GM18873 (cell line): ENCODE data around the gene MAP2K5.

Experiments
- ATAC-seq: cut with Tn5 transposase; IDR thresholded peaks from one replicate; pipeline ENCODE4 v1.9.1; 2021; ENCODE audit warnings: mild to moderate bottlenecking, moderate library complexity, moderate number of reproducible peaks; ENCODE audit not compliant: unreplicated experiment, low FRiP score

The MAP2K5 gene

DNA sequence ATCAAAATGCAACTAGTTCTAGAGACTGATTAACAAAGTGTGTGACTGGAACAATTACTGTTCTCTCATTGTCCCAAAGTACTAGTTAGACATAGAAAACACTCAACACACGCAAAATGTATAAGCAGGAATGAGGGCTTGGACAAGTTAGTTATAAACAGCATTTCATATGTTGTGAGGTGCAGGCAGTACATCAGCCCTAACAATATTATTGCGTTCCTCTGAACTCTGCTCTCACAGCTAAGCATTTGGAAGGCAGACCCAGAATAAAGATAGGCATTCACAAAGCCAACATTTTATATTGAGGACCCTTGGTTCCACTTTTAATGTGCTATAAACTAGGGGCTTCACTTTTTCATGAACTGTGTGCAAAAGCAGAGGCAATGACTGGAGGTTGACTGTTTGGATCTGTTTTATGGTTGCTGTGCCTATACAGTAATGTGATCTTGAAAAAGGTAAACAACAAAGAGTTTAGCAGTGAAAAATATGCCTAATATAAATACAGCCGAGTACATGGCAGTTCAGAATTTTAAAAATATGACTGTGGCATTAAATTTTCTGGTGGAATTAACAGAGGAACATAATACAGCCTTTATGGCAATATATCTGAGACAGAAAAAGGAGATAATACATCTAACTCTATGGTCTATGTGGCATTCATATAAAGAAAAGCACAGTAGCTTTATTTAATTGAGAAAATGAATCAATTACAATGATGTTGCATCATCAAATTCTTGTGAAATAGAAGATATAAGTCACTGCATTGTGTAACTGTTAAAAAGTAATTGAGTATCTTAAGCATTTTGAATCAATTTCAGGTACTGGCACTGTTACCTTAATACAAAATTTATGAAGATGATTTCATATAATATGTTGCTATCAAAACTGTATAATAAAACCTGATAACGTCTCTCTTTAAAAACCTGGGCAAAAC, 202.8 kb downstream of the MAP2K5 start:
- ATAC-seq, result no peak

DNA sequence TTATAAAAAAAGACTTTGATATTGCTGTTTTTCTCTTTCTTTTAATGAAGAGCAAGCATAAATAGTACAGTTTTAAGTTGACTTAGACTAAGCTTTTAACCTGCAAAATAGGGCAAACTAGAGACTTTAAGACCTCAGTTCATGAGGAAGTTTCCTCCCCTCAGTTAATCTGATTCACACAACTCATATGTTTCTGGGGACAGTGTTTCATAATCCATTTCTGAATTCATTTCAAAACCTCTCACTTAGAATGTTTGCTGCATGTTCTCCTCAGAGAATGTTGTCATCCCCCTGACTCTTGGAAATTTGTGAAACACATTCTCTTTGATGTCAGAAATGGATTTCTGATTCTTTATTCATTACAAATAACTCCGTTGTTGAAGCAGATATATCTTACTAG, 203.5 kb downstream of the MAP2K5 start:
- no peak for ATAC-seq

DNA sequence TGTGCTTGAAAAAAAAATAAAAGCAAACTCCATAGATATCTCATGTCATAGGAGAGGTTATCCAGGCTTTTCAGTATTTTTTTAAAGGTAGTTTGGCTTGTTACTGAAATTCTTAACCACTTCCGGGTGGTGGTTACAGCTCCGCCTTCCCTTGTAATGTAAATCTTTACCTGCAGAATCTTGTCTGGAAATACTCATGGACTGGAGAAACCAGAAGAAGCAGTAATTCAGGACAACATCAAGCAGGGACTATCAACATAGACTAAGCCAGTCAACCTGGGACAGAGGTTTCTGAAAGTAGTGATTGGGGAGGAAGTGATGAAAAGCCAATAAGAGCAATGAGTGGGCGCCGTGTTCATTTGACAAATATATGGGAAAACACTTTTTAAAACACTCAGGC, 203.9 kb downstream of the MAP2K5 start:
- ATAC-seq, result no peak

DNA sequence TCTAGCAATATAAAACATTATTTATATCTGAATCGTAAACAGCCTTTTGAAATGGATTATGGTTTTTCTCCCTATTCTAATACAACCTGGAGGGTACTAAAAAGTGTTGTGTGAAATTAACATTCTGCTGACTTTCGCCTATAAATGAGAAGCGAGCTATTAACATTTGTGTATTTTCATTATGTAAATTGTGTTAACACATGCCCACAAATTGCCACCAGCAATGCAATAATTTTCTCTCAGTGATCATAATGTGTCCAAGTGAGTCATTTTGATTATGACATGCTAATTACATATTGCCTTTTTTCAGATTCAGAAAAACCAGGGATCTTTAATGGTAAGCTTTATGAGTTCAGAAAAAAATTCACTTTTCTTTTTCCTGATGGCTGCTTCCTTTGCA, 205.4 kb downstream of the MAP2K5 start:
- no peak for ATAC-seq

DNA sequence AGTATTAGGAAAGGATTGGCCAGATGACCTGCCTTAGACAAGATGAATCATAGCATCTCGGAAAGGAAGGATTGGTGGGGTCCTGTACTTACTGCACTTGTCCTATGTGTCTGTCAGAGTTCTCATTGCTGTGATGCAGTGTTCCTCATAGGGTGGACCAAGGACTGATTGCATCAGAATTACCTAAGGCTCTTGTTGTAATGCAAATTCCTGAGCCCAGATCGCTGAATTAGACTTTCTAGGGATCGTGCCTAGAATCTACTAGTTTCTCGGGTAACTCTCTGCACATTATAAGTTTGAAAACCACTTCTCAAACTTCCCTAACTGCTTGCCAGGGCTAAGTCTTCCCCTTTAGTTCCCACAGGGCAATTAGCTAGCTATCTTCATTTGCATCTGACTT, 207.9 kb downstream of the MAP2K5 start:
- no peak for ATAC-seq

GRCh38 chr15:67753891-67754290, 211.4 kb downstream of the MAP2K5 start:
- no peak for ATAC-seq

- ATAC-seq, result no peak
Observed at GRCh38 chr15:67755264-67755663, 212.8 kb downstream of the MAP2K5 start.

DNA sequence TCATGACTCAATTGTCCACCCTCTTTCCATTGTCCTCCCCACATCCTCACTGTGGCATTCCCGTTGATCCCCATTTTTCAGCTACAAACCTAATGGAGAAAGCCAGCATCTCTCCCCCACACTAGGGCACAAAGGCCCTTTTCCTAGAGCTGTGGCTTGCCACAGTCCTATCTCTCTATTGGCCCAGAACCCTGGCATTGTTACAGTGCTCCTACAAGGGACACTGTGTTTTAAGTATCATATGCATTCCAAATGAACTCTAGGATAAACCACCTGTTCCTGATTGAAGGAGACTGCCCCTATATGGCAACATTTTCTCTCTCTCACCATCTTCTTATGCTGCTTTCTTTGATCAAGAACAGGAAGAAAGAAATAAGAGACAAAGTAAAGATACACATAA, 213.4 kb downstream of the MAP2K5 start:
- ATAC-seq, result no peak

DNA sequence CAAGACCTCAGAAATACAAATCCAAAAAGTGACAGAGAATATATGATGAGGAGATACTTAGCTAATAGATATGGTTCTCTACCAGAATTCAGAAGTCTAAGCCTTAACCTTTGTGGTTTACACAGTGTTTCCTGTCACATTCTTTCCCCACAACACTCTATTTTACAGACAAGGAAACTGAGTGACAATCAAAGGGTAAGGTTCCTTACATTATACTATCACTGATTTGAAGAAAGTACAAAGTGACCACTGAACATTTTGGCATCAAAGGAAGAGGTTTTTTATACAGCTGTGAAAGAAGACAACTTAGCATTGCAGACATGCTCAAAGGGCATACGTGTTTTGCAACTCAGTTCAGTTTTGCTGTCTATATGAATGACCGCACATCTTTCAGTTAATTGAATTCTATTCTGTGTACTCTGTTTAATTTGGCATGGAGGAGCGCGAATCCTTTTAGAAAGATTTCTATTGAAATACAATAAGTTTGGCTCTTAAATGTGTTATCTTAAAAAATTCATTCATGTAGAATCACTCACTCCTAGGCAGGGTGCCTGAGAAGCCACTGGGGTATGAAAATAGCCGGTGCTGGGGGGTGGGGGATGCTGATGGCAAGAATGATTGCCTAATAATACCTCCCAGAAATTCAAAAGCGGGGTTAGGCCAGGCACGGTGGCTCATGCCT, 216.3 kb downstream of the MAP2K5 start:
- ATAC-seq, result no peak

DNA sequence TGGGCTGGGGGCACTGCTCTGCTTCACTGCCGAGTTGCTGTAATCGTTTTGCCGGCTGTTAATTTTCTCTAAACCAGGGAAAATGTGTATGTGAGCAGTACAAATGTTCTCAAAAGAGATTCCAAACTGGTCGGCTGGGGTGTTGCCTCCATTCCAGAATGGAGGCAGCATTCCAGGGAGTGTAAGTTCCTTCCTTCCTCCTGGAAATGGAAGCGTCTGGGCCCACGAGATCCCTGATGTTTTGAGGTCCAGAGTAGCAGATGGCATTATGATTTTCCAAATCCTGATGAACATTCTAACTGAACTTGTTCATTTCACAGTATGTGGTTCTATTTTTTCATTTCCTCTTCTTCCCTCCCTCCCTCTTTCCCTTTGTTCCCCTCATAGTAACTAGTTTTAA, 218.4 kb downstream of the MAP2K5 start:
- ATAC-seq, result no peak

DNA sequence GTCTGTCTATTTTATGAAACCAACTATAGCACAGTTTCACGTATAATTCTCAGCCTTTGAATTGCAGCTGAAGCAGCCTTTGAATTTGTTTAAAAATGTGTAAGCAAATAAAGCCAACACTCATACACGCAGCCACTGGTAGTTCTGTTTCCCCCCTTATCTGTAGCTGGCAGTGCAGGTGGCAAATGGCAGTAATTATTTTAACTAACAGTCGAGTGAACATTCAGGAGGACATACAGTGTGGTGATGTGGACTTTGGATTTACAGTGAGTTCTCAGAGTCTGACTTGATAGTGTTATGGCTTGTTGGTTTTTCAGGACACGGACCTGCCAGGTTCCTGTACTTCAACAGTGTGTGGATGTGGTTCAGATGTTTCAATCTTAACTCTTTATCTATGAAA, 218.8 kb downstream of the MAP2K5 start:
- no peak for ATAC-seq

DNA sequence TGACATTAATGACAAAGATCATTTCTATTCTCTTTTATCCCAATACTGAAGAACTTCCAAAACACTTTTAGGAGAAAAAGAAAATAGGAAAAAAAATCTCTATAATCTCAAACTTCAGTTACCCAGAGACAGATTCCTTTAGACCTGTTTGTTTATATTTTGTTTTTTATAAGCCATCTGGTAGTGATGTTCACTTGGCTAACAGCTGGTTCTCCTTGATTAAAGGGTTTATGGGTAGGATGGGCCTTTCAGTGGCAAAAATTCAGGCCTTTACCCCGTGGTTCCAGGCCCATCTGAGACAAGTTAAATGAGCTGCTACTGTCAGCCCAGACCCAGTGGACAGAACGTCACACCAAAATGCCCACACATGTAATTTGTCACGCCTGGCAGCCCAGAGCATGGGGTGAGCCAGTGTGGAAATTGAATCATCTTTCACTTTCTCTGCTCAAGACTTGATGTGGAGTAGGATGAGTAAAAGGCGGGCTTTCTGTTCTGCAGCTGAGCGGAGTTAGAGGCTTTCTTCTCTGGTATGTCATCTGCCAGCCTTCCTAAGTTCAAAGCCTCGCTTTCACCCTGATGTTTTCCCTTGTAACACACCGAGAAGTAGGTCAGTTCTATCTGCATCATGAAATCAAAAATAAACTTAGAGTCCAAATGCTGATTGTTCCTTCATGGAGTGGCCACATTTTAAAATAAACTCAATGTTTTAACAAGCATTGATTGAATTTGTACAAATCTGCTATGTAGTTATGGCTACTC, 220.3 kb downstream of the MAP2K5 start:
- no peak for ATAC-seq

DNA sequence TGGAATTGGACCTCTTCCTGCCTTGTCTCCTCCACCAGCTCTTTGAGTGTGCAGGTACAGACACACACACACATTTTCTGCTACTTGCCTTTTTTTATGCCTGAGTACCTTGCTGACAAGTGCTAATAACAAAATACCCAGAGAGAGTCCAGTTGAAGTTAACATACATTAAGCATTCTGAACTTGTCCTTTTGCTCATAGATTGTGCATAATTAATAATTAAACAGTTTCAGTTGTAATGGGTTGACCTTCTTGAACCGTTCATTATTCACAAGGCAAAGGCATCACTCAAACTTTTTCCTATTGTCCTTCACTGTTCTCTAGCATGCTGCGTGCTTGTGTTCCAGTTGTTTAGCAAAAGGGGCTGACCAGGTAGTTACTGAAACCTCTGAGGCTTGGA, 223.2 kb downstream of the MAP2K5 start:
- ATAC-seq, result no peak

DNA sequence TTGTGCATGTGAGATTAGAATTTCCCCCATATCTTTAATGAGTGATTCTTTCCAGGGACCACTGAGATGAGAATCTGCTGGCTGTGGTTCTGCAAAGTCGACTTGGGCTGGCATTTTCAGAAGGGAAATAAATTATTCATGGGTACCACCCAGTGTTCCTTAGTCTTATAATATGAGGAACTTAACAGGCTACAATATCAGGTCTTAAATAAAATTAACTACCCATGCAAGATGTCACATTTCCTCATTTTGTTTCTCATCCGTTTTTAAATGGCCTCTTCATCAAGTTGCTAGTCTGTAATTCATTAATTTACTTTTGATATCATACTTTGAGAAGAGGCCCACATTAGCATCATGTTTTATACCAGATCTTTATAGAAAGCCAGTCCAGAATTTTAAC, 224.5 kb downstream of the MAP2K5 start:
- no peak for ATAC-seq

DNA sequence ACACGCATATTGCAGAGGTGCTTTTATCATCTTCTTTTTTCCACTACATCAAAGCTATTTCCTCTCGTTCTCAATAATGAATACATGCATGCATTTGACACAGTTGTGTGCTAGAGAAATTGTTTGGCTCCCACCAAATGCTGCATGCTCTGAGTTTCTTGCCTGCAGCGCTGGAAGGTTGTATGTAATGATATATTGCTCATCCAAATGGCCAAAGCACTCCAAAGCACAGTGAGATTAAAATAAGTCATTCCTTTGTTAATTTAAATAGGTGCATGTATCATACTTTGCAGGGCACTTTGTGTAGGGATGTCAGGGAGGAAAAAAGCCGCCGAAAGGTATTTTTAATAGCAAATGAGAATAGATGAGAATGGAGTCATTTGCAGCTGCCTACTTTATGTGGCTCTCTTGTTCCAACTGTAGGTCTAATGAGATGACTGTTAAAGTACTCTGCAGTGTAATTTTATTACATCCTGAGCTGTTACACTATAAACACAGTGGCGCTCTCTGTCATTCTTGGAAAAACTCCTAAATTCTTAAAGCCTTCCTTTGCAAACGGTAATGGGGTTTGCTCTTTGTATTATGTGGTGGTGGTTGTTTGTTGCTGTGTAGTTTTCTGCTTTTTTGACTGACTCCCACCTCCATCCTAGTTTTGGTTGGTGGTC, 225.9 kb downstream of the MAP2K5 start:
- no peak for ATAC-seq

DNA sequence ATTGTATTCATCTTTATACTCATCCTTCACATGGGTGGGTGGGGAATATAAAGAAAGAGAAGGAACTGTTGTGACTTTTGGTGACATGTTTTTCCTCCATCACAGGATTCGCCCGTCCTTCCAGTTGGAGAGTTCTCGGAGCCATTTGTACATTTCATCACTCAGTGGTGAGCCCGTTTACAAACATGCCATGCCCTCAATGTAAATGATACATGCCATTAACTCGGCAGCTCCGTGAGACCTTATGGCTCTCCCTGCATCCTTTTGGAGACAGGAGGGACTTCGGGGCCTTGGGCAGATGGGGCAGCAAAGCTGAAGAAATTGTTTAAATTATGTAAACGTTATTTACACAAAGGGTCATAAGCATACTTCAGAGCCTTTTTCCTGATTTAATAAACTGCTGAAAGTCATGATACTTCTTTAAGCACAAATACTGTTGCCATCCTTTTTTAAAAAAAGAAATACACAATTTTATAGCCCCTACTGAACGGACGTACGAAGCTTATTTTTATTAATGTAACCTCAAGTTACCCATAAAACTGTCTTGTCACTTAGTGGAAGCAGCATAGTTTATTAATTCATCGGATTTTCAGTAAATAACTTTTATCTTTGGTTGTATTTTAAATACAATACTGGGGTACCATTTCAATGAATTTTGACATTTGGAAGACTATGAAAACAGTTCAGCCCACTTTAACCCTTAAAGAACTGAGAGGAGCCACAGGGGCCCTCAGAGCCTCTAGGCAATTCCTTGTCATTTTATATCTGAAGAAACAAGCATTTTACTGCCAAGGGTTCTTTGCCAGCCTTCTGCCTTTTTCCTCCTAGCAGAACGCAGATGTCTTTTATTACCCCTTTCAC, 227.2 kb downstream of the MAP2K5 start:
- no peak for ATAC-seq

GRCh38 chr15:67770358-67770628, 227.8 kb downstream of the MAP2K5 start:
- ATAC-seq, result no peak

GRCh38 chr15:67771189-67771800, 228.8 kb downstream of the MAP2K5 start:
- no peak for ATAC-seq

DNA sequence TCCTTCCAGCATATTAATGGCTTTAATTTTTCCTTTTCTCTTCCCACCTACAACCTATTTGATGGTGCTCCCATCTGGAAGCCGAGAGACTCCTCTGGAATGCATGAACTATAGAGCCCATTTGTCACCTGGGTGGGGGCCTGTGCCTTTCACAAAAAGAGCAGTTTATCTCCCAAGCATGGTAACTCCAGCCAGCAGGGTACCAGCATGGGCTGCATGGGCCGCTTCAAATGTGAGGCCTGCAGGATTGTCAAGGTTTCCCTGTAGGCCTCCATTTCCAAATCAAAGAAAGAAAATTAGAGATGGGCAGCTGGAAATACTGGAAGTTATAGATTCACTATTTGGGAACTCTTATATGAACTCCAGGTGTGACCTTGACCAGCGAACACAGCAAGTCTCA, 232.1 kb downstream of the MAP2K5 start:
- ATAC-seq, result no peak

DNA sequence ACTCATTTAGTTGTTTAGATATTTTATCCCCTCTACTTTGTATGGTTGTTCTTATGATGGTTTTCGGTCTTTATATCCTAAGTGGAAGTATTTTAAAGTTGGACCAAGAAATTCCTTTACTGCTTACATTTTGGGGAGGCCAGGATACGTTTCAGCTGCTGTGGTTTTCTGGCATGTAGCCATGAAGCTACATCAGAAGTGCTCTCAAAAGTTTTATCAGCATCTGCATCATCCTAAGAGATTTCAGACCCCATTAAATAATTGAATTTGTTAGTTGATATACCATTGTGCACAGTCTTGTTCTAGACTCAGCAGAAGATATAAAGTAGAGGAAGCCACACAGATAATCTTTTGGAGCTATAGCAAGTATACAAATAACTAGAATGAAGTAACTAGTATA, 232.7 kb downstream of the MAP2K5 start:
- no peak for ATAC-seq
